ENCODE measurements around the gene ALDH3A2. TPM values are rescaled to one million over a fixed set of nuclear protein-coding genes. Genes with fewer than 3 reads are reported as not detected.
"Not testable (repeated sequence)": the region's sequence is repeated elsewhere in the genome, so short reads cannot be mapped to it uniquely, and the experiment has no call there.

Gene ALDH3A2
- total RNA-seq, 1 experiment from 2014 or later: 51.0 TPM

GRCh38 chr17:19678581-19679453, 30.3 kb downstream of the ALDH3A2 start:
- no peak for DNase-seq (ENCODE audit: low read depth)

GRCh38 chr17:19683117-19683516, 34.6 kb downstream of the ALDH3A2 start:
- DNase-seq (ENCODE audit: low read depth): no peak

DNA sequence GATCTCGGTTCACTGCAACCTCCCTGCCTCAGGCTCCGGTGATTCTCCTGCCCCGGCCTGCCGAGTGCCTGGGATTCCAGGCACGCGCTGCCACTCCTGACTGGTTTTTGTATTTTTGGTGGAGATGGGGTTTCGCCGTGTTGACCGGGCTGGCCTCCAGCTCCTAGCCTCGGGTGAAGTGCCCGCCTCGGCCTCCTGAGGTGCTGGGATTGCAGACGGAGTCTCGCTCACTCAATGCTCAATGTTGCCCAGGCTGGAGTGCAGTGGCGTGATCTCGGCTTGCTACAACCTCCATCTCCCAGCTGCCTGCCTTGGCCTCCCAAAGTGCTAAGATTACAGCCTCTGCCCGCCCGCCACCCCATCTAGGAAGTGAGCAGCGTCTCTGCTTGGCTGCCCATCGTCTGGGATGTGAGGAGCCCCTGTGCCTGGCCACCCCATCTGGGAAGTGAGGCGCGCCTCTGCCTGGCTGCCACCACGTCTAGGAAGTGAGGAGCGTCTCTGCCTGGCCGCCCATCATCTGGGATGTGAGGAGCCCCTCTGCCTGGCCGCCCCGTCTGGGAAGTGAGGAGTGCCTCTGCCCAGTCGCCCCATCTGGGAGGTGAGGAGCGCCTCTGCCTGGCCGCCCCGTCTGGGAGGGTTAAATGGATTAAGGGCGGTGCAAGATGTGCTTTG, 36.5 kb downstream of the ALDH3A2 start:
- not testable (repeated sequence) for DNase-seq (ENCODE audit: low read depth)

- DNase-seq (ENCODE audit: low read depth): no peak
Observed at GRCh38 chr17:19686400-19687090, 38.0 kb downstream of the ALDH3A2 start.

DNA sequence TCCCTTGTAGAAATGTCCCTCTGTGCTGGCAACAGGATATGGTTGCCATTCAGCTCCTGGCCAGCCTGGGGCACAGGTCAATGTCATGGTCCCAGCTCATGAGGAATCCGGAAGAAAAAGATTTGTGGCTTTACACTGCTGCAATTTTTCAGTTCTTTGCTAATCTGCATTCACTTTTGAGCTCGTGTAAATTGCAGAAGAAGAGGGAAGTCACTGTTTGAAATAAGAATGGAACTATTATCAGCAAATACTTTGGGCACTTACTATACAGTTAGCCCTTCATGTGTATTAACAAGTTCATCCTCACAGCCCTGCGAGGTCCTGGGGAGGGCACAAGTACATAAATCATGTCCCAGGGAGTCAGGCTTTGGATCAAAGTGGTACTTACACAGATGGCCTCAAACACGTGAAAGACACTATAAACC, 53.7 kb downstream of the ALDH3A2 start:
- no peak for DNase-seq (ENCODE audit: low read depth)

DNA sequence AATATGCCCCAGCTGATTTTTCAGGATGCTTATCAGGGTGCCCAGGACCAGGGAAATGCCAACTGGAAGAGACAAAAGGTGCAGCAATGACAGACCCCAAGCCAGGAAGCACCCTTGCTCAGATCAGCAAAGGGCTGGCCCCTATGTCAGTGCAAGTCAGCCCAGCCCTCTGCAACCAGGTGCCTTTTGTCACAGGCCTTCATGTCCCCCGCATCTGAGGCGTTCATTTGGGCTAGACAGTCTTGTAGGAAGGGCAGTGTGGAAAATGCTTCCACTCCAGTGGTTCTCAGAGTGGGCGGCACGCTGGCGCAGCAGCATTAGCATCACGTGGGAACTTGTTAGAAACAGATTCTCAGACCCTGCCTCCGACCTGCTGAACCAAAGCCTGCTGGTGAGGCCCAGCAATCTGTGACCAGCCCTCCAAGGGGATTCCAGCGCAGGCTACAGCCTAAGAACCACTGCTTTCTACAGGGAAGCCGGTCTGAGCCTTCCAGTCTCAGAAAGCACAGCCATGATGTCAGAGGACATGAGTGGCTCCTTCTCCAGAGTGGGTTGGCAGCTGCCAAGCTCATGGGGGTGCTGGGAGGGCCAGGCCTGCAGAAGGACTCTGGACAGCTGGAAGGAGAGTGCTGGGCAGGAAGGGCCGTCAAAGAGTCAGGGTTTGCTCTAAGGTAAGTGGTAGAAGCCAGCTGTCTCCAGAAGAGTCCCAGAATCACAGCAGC, 54.7 kb downstream of the ALDH3A2 start:
- peak; percentile 41 for DNase-seq (ENCODE audit: low read depth)

GRCh38 chr17:19703828-19704613, 55.5 kb downstream of the ALDH3A2 start:
- no peak for DNase-seq (ENCODE audit: low read depth)

- no peak for DNase-seq (ENCODE audit: low read depth)
Observed at GRCh38 chr17:19705201-19705600, 56.6 kb downstream of the ALDH3A2 start.

DNA sequence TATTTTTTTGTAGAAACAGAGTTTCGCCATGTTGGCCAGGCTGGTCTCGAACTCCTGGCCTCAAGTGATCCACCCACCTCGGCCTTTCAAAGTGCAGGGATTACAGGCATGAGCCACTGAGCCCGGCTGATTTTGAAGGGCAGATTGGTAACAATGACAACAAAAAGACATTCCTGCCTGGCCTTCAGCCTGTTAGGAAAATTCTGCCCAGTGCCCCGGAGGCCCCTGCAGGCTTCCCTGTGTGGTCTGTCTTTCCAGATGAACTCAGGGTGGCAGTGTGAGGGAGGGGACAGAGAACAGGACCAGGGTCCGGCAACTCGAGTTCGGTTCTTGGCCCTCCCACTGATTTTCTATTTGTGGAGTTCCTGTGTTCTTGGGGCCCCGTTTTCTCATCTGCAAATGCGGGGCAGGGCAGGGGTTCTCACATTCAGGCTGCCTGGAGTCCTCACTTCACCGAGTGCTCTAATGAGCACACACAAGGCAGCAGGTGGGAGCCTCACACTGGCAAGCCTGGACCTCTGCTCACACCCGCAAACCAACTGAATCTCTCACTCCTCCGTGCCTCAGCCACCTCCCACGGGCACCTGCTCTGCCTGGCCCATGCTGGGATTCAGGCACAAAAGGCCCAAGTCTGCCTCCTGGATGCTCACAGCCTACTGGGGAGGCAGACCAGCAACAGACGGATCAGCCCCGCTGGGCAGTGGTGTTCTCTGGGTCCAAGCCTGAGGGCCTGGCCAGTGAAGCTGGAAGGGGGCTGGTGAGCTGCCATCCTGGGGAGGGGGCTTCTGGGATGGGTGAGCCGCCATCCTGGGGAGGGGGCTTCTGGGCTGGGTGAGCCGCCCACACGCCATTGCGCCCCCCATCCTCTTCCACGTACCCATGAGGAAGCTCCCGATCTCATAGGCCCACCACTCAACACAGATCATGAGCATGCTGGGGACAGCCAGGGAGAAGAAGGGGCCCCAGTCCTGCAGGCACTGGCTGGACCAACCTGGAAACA, 57.5 kb downstream of the ALDH3A2 start:
- DNase-seq (ENCODE audit: low read depth): no peak

DNA sequence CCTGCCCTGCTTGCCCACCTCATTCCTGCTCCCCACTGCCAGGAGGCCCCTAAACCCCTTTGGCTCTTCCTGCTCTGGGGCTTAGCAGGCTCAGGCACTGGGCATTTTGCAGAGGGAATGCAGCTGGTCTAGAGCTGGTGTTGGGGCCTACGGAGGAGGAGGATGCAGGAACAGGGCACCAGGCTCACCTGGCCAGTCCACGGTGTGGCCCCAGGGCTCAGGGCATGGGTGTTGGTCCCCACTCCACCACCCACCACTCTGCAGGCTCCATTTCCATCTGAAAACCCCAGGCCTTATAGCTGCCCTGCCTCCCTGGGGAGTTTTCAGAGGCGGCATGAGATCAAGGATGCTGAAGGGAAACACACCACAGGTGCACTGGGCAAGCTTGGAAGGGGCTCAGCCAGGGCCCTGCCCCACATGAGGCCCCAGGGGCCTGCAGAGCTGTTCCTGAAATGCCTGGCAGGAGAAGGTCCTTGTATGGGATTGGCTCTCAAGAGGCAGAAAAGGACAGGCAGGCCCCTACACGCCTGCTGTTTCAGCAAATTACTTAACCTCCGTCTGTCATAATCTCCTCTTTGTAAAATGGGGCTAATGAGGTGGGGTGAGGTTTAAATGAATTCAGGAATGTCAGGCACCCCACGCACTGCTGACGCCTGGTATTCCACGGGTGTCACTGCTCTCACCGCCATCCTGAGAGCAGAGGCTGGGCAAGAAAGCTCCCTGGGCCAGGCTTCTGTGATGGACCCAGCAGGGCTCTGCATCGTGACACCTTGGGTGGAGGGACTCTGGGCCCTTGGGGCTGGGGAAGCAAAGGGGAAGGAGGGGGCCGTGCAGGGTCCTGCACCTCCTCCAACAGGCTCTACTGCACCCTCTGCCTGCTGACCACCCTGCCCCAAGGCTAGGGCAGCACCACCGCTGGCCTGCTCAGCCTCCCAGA, 58.5 kb downstream of the ALDH3A2 start:
- no peak for DNase-seq (ENCODE audit: low read depth)

GRCh38 chr17:19707728-19708221, 59.2 kb downstream of the ALDH3A2 start:
- no peak for DNase-seq (ENCODE audit: low read depth)

- DNase-seq (ENCODE audit: low read depth): no peak
Observed at GRCh38 chr17:19708431-19709175, 60.1 kb downstream of the ALDH3A2 start.

- no peak for DNase-seq (ENCODE audit: low read depth)
Observed at GRCh38 chr17:19709841-19710240, 61.3 kb downstream of the ALDH3A2 start.

GRCh38 chr17:19712436-19713004, 64.0 kb downstream of the ALDH3A2 start:
- no peak for DNase-seq (ENCODE audit: low read depth)

- no peak for DNase-seq (ENCODE audit: low read depth)
Observed at GRCh38 chr17:19713462-19713861, 64.9 kb downstream of the ALDH3A2 start.

GRCh38 chr17:19713901-19714361, 65.4 kb downstream of the ALDH3A2 start:
- DNase-seq (ENCODE audit: low read depth): no peak
